IMR-90 (cell line): ENCODE measurements around the gene TBC1D22A. TPM values are rescaled to one million over a fixed set of nuclear protein-coding genes. Genes with fewer than 3 reads are reported as not detected.

Experiments
- ATAC-seq: fragments of 200-7000 bp; cut with Tn5 transposase; 2 replicates; pipeline ENCODE4 v1.9.1; 2020; ENCODE audit warnings: low read depth, mild to moderate bottlenecking, moderate library complexity
- BruUV-seq: library from RNA; stranded (reverse); fragments of 400-500 nt; replicated peaks from 2 replicates; lab custom pipeline; 2021; lab: Mats Ljungman, UMichigan
- CTCF ChIA-PET: fragments of 300-600 bp; formaldehyde crosslinking; extraction: SDS; loops from one replicate; lab custom pipeline; 2021; ENCODE audit warnings: antibody characterized with exemption; lab: Yijun Ruan, JAX
- POLR2A ChIA-PET: fragments of 300-600 bp; sonication (Branson Sonifier 250); formaldehyde crosslinking; loops from one replicate; lab custom pipeline; 2022; ENCODE audit warnings: antibody characterized with exemption; ENCODE audit not compliant: unreplicated experiment; lab: Charles Lee
- DNase-seq: peaks from one replicate; pipeline ENCODE4 v3.0.0; 2013
- H2AFZ ChIP-seq: replicated peaks from 2 replicates; pipeline ENCODE3; 2013; ENCODE audit warnings: low read length, mild to moderate bottlenecking; ENCODE audit not compliant: poor library complexity
- H2AK5ac ChIP-seq: 2 replicates; pipeline ENCODE4 v1.6.1; 2013; ENCODE audit warnings: low read depth, low read length, inconsistent platforms
- H2AK9ac ChIP-seq: replicated peaks from 2 replicates; pipeline ENCODE3; 2013; ENCODE audit warnings: mild to moderate bottlenecking, low read depth, low read length, moderate library complexity; ENCODE audit not compliant: poor library complexity
- H2BK120ac ChIP-seq: 2 replicates; pipeline ENCODE4 v1.6.1; 2013; ENCODE audit warnings: low read depth, low read length, inconsistent platforms
- H2BK15ac ChIP-seq: 3 replicates; pipeline ENCODE4 v1.6.1; 2013; ENCODE audit warnings: low read depth, low read length, inconsistent platforms
- H2BK20ac ChIP-seq: 2 replicates; pipeline ENCODE4 v1.6.1; 2013; ENCODE audit warnings: low read depth, mild to moderate bottlenecking, inconsistent platforms, low read length, moderate library complexity
- H2BK5ac ChIP-seq: 2 replicates; pipeline ENCODE4 v1.6.1; 2013; ENCODE audit warnings: mild to moderate bottlenecking, low read depth, low read length, inconsistent platforms; ENCODE audit not compliant: poor library complexity, severe bottlenecking
- H3K14ac ChIP-seq: replicated peaks from 2 replicates; pipeline ENCODE4 v1.6.1; 2013; ENCODE audit warnings: low read depth, low read length, inconsistent platforms
- H3K18ac ChIP-seq: 2 replicates; pipeline ENCODE4 v1.6.1; 2013; ENCODE audit warnings: low read depth, low read length, control low read depth
- H3K23ac ChIP-seq: 2 replicates; pipeline ENCODE4 v1.6.1; 2013; ENCODE audit warnings: low read depth, low read length, inconsistent platforms
- H3K27ac ChIP-seq: 2 replicates; pipeline ENCODE4 v1.5.1; 2013; ENCODE audit warnings: mild to moderate bottlenecking, control low read depth, low read length; ENCODE audit not compliant: insufficient read depth
- H3K27me3 ChIP-seq: 2 replicates; pipeline ENCODE4 v1.6.1; 2013; ENCODE audit warnings: low read length; ENCODE audit not compliant: control insufficient read depth, insufficient read depth
- H3K36me3 ChIP-seq: 2 replicates; pipeline ENCODE4 v1.6.1; 2013; ENCODE audit warnings: low read length, mixed read lengths; ENCODE audit not compliant: control insufficient read depth, insufficient read depth
- H3K4ac ChIP-seq: 2 replicates; pipeline ENCODE4 v1.6.1; 2013; ENCODE audit warnings: low read depth, low read length, inconsistent platforms
- H3K4me1 ChIP-seq: 2 replicates; pipeline ENCODE4 v1.6.1; 2013; ENCODE audit warnings: low read length, mixed read lengths; ENCODE audit not compliant: control insufficient read depth, insufficient read depth
- H3K4me2 ChIP-seq: 2 replicates; pipeline ENCODE4 v1.6.1; 2013; ENCODE audit warnings: low read depth, mild to moderate bottlenecking, control low read depth, low read length, moderate library complexity
- H3K4me3 ChIP-seq: 2 replicates; pipeline ENCODE4 v1.5.1; 2013; ENCODE audit warnings: low read depth, mild to moderate bottlenecking, control low read depth, low read length, moderate library complexity; ENCODE audit not compliant: insufficient read depth
- H3K56ac ChIP-seq: 2 replicates; pipeline ENCODE4 v1.6.1; 2013; ENCODE audit warnings: low read length, inconsistent platforms; ENCODE audit not compliant: insufficient read depth; ENCODE audit errors: extremely low read depth
- H3K79me1 ChIP-seq, 2 experiments: 2 replicates each; pipeline ENCODE4 v1.6.1; 2013; ENCODE audit warnings: low read length in 2 of 2, inconsistent platforms in 1 of 2, low read depth in 1 of 2
- H3K9ac ChIP-seq: 2 replicates; pipeline ENCODE4 v1.6.1; 2013; ENCODE audit warnings: low read depth, low read length, control low read depth
- H3K9me1 ChIP-seq: 2 replicates; pipeline ENCODE4 v1.6.1; 2013; ENCODE audit warnings: low read length, inconsistent platforms; ENCODE audit not compliant: insufficient read depth
- H3K9me3 ChIP-seq: 2 replicates; pipeline ENCODE4 v1.6.1; 2013; ENCODE audit warnings: low read length; ENCODE audit not compliant: control insufficient read depth, insufficient read depth
- H4K20me1 ChIP-seq: 2 replicates; pipeline ENCODE4 v1.6.1; 2013; ENCODE audit warnings: low read length, inconsistent platforms; ENCODE audit not compliant: insufficient read depth
- H4K5ac ChIP-seq: 2 replicates; pipeline ENCODE4 v1.6.1; 2013; ENCODE audit warnings: mild to moderate bottlenecking, low read depth, low read length, control low read depth
- H4K8ac ChIP-seq, 2 experiments: 2 replicates each; pipeline ENCODE4 v1.6.1; 2013; ENCODE audit warnings: low read depth in 2 of 2, low read length in 2 of 2, control low read depth in 1 of 2, inconsistent platforms in 1 of 2
- H4K91ac ChIP-seq: 2 replicates; pipeline ENCODE4 v1.6.1; 2013; ENCODE audit warnings: low read depth, low read length, inconsistent platforms; ENCODE audit not compliant: insufficient read depth
- BHLHE40 ChIP-seq: fragments of 150-350 bp; IDR thresholded peaks from 2 replicates; pipeline ENCODE4 v1.6.1; 2016; ENCODE audit warnings: mild to moderate bottlenecking, low read depth, low read length
- CHD1 ChIP-seq: IDR thresholded peaks from 2 replicates; pipeline ENCODE4 v1.6.1; 2012; ENCODE audit warnings: low read depth, low read length, improper control_type of control experiment
- ELK1 ChIP-seq: fragments of 150-350 bp; IDR thresholded peaks from 2 replicates; pipeline ENCODE4 v1.6.1; 2016; ENCODE audit warnings: low read depth, mild to moderate bottlenecking, low read length, moderate library complexity, borderline replicate concordance
- FOS ChIP-seq: fragments of 150-350 bp; IDR thresholded peaks from 2 replicates; pipeline ENCODE4 v1.6.1; 2016; ENCODE audit warnings: low read depth, low read length
- MAZ ChIP-seq: IDR thresholded peaks from 2 replicates; pipeline ENCODE4 v1.6.1; 2012; ENCODE audit warnings: low read depth, mild to moderate bottlenecking, low read length, improper control_type of control experiment, moderate library complexity, borderline replicate concordance
- RAD21 ChIP-seq: IDR thresholded peaks from 2 replicates; pipeline ENCODE4 v1.6.1; 2012; ENCODE audit warnings: low read length, improper control_type of control experiment
- SMC3 ChIP-seq: fragments of 150-350 bp; IDR thresholded peaks from 2 replicates; pipeline ENCODE4 v1.6.1; 2016; ENCODE audit warnings: low read depth, mild to moderate bottlenecking, antibody characterized with exemption, low read length, moderate library complexity
- WGBS, 2 experiments: methylation state at CpG; one replicate each; pipeline versions ENCODE4 v1.1.5 to v1.1.7; 2013; ENCODE audit warnings: missing lambda C conversion rate in 2 of 2; ENCODE audit not compliant: insufficient read length in 1 of 2; ENCODE audit errors: extremely low coverage in 2 of 2; 5-methylcytosine and 5-hydroxymethylcytosine counted together
- dilution Hi-C: fragments of 300-500 bp; cut with HindIII; formaldehyde crosslinking; loops from one replicate; pipeline ENCODE4 v1.14.3; 2018; ENCODE audit warnings: low sequenced_read_pairs; ENCODE audit not compliant: unreplicated experiment
- in situ Hi-C: fragments of 300-500 bp; cut with MboI; formaldehyde crosslinking; loops from 3 replicates; pipeline ENCODE4 v1.14.3; 2019; ENCODE audit warnings: low sequenced_read_pairs, inconsistent platforms, mixed read lengths
- intact Hi-C: fragments of 100-400 bp; cut with micrococcal nuclease; formaldehyde crosslinking; loops from 2 replicates; pipeline ENCODE4 v1.10.0; 2022
- polyA plus RNA-seq, 3 experiments: library from polyadenylated mRNA; depleted of rRNA; stranded (reverse); fragments of >200 nt; gene quantifications; 2 replicates each; pipeline ENCODE4 v1.2.3, GENCODE V29; 2012; ENCODE audit warnings: low replicate concordance in 1 of 3
- total RNA-seq: library from RNA; depleted of rRNA; stranded (reverse); fragments of >200 nt; gene quantifications from 2 replicates; pipeline ENCODE4 v1.2.3, GENCODE V29; 2012
- TF ChIP-seq, protein P1 (sequence below): conservative IDR thresholded peaks from 2 replicates; pipeline ENCODE4 v1.5.1; 2012; ENCODE audit warnings: mild to moderate bottlenecking, low read depth, low read length, improper control_type of control experiment

The TBC1D22A gene
- total and polyA plus RNA-seq, 2 of the 4 experiments (the other 2 are of a cell fraction), result 9.0 to 16.7 TPM

DNA sequence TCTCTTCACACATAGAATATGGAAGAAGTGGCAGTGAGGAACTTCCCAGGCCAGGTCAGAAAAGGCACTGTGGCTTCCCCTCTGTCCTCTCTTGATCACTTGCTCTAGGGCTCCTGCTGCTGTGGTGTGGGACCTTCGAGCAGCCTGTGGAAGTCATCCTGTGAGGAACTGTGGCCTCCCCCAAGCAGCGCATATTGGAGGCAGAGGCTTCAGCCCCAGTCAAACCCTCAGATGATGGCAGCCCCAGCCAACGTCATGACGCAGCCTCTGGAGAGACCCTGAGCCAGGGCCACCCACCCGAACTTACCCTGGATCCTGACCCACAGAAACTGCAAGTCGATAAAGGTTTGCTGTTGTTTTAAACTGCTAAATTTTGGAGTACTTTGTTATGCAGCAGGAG is 444.9 kb downstream of the TBC1D22A start:
- Histone ChIP-seq H3K9ac (no peak overlapping the region), H3K27ac (no peak overlapping the region), H2BK5ac (no peak overlapping the region), H3K27me3 (peaks cover 2% of the 10 kb centered on the region; the same call in 1 of the 2 replicates), H3K14ac (no peak overlapping the region), H3K56ac (no peak overlapping the region), H3K9me3 (peaks cover 3% of the 10 kb centered on the region; the same call in 1 of the 2 replicates), H3K9me1 (no peaks in the 10 kb centered on the region), H3K4ac (no peak overlapping the region), H3K4me2 (no peak overlapping the region), H3K18ac (no peak overlapping the region), H2AFZ (no peak overlapping the region), H2AK9ac (no peak overlapping the region), H4K91ac (no peak overlapping the region), H3K4me3 (no peak overlapping the region), H4K8ac (no peak overlapping the region), H3K23ac (no peak overlapping the region), H2AK5ac (no peak overlapping the region), H3K36me3 (no peaks in the 10 kb centered on the region), H2BK120ac (no peak overlapping the region), H3K79me1 (no peaks in the 10 kb centered on the region), H2BK20ac (no peak overlapping the region), H2BK15ac (no peak overlapping the region), H3K4me1 (no peaks in the 10 kb centered on the region), H4K5ac (no peak overlapping the region), H4K20me1 (no peaks in the 10 kb centered on the region)
- ChIA-PET POLR2A (no interaction called here), CTCF (no interaction called here)
- 70% methylated on average over 2 of the region's 6 CpGs; no CpG with 5 or more reads in 1 of the 2 experiments for WGBS, 2 experiments
- intact Hi-C loops (no loop called here), dilution Hi-C loops (no loop called here), in situ Hi-C loops (no loop called here)
- DNase-seq, result no peak
- no peak for TF ChIP-seq MAZ
- no peak for TF ChIP-seq BHLHE40
- no peak for TF ChIP-seq CHD1
- TF ChIP-seq FOS, result no peak
- no peak for TF ChIP-seq ELK1
- TF ChIP-seq, protein P1, sequence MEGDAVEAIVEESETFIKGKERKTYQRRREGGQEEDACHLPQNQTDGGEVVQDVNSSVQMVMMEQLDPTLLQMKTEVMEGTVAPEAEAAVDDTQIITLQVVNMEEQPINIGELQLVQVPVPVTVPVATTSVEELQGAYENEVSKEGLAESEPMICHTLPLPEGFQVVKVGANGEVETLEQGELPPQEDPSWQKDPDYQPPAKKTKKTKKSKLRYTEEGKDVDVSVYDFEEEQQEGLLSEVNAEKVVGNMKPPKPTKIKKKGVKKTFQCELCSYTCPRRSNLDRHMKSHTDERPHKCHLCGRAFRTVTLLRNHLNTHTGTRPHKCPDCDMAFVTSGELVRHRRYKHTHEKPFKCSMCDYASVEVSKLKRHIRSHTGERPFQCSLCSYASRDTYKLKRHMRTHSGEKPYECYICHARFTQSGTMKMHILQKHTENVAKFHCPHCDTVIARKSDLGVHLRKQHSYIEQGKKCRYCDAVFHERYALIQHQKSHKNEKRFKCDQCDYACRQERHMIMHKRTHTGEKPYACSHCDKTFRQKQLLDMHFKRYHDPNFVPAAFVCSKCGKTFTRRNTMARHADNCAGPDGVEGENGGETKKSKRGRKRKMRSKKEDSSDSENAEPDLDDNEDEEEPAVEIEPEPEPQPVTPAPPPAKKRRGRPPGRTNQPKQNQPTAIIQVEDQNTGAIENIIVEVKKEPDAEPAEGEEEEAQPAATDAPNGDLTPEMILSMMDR, result no peak
- TF ChIP-seq SMC3, result no peak
- TF ChIP-seq RAD21, result no peak
- ATAC-seq, result no peak
- no TSS peak for BruUV-seq
